B cell (primary cell): ENCODE results near the gene TSPO2. TPM values are rescaled to one million over a fixed set of nuclear protein-coding genes. Genes with fewer than 3 reads are reported as not detected.

Experiments used
- ATAC-seq: fragments of 200-7000 bp; cut with Tn5 transposase; one replicate; pipeline ENCODE4 v1.10.0; 2021; ENCODE audit warnings: low read depth, mild to moderate bottlenecking, moderate number of reproducible peaks, moderate library complexity
- CTCF ChIA-PET: fragments of 350-600 bp; sonication (Branson Sonifier 250); formaldehyde crosslinking; loops from one replicate; lab custom pipeline; 2021; ENCODE audit warnings: antibody characterized with exemption, inconsistent platforms; lab: Charles Lee
- POLR2A ChIA-PET: fragments of 350-600 bp; sonication (Branson Sonifier 250); formaldehyde crosslinking; loops from one replicate; lab custom pipeline; 2021; ENCODE audit warnings: antibody characterized with exemption; lab: Charles Lee
- DNase-seq: peaks from one replicate; pipeline ENCODE4 v3.0.0; 2013
- H2AFZ ChIP-seq: 2 replicates; pipeline ENCODE4 v1.6.1; 2012; ENCODE audit warnings: mild to moderate bottlenecking, low read depth, low read length; ENCODE audit not compliant: insufficient read depth, poor library complexity, severe bottlenecking
- H3K27ac ChIP-seq, 2 donors: 1 replicate in 1 of 2; 2 replicates in 1 of 2; pipeline ENCODE4 v1.5.1; 2012 to 2013; ENCODE audit warnings: low read length in 2 of 2, mild to moderate bottlenecking in 2 of 2, moderate library complexity in 1 of 2
- H3K27me3 ChIP-seq, 4 experiments: fragments of 200-600 bp in 1 of 4; sonication (generic) in 1 of 4; replicated peaks in 1 of 4; 1 replicate in 2 of 4; 2 replicates in 2 of 4; pipeline versions ENCODE4 v1.6.1 to v1.7.0; 2013 to 2016; ENCODE audit warnings: low read length in 3 of 4, mild to moderate bottlenecking in 2 of 4, mixed read lengths in 1 of 4, moderate library complexity in 1 of 4; ENCODE audit not compliant: insufficient read depth in 4 of 4, control insufficient read depth in 3 of 4; ENCODE audit errors: control extremely low read depth in 1 of 4
- H3K36me3 ChIP-seq, 2 experiments: replicated peaks in 1 of 2; 1 replicate in 1 of 2; 2 replicates in 1 of 2; pipeline versions ENCODE4 v1.6.1 to v1.7.1; 2013; ENCODE audit warnings: low read length in 1 of 2; ENCODE audit not compliant: insufficient read depth in 2 of 2, control insufficient read depth in 1 of 2; ENCODE audit errors: control extremely low read depth in 1 of 2, extremely low read depth in 1 of 2
- H3K4me1 ChIP-seq, 2 donors: fragments of 200-600 bp in 1 of 2; sonication (generic) in 1 of 2; 1 replicate in 1 of 2; 2 replicates in 1 of 2; pipeline versions ENCODE4 v1.5.1 to v1.6.1; 2013 to 2017; ENCODE audit warnings: low read length in 2 of 2; ENCODE audit not compliant: control insufficient read depth in 2 of 2, insufficient read depth in 2 of 2
- H3K4me2 ChIP-seq: replicated peaks from 2 replicates; pipeline ENCODE3; 2012; ENCODE audit warnings: mild to moderate bottlenecking, low read depth, low read length; ENCODE audit not compliant: poor library complexity, severe bottlenecking
- H3K4me3 ChIP-seq, 5 experiments: fragments of 200-600 bp in 1 of 5; sonication (generic) in 1 of 5; 1 replicate in 3 of 5; 2 replicates in 2 of 5; pipeline versions ENCODE4 v1.5.1 to v1.7.0; 2011 to 2016; ENCODE audit warnings: low read length in 4 of 5, mild to moderate bottlenecking in 4 of 5, low read depth in 2 of 5, control low read depth in 1 of 5, moderate library complexity in 1 of 5; ENCODE audit not compliant: insufficient read depth in 1 of 5; ENCODE audit errors: control extremely low read depth in 1 of 5, extremely low read depth in 1 of 5
- H3K79me2 ChIP-seq: fragments of 200-600 bp; sonication (generic); one replicate; pipeline ENCODE4 v1.6.0; 2016; ENCODE audit warnings: low read length; ENCODE audit not compliant: control insufficient read depth, insufficient read depth
- H3K9ac ChIP-seq: fragments of 200-600 bp; sonication (generic); 2 replicates; pipeline ENCODE4 v1.6.1; 2017; ENCODE audit warnings: mild to moderate bottlenecking, low read length, moderate library complexity
- H3K9me3 ChIP-seq, 3 donors: one replicate each; pipeline versions ENCODE4 v1.6.1 to v1.7.1; 2013; ENCODE audit warnings: low read length in 2 of 3; ENCODE audit not compliant: control insufficient read depth in 2 of 3, insufficient read depth in 1 of 3; ENCODE audit errors: control extremely low read depth in 1 of 3
- H4K20me1 ChIP-seq: 2 replicates; pipeline ENCODE4 v1.6.0; 2012; ENCODE audit warnings: mild to moderate bottlenecking, low read length; ENCODE audit not compliant: insufficient read depth, control insufficient read depth, poor library complexity, severe bottlenecking
- H3K27ac Mint-ChIP-seq: one replicate; pipeline ENCODE4 v1.8.0; 2021; ENCODE audit warnings: mixed read lengths
- H3K27me3 Mint-ChIP-seq: one replicate; pipeline ENCODE4 v1.8.0; 2021; ENCODE audit warnings: mixed read lengths
- H3K4me1 Mint-ChIP-seq: one replicate; pipeline ENCODE4 v1.8.0; 2021; ENCODE audit warnings: mixed read lengths
- H3K4me3 Mint-ChIP-seq: one replicate; pipeline ENCODE4 v1.8.0; 2021; ENCODE audit warnings: mixed read lengths
- H3K9me3 Mint-ChIP-seq: one replicate; pipeline ENCODE4 v1.8.0; 2022; ENCODE audit warnings: mixed read lengths; ENCODE audit not compliant: insufficient read depth
- CTCF ChIP-seq: fragments of 200-600 bp; IDR thresholded peaks from one replicate; pipeline ENCODE4 v1.8.0; 2022; ENCODE audit warnings: antibody characterized with exemption, mild to moderate bottlenecking
- EZH2 ChIP-seq: IDR thresholded peaks from 2 replicates; pipeline ENCODE4 v1.6.1; 2012; ENCODE audit warnings: borderline replicate concordance, low read depth, mild to moderate bottlenecking, moderate library complexity, low read length; ENCODE audit not compliant: insufficient read depth, poor library complexity, severe bottlenecking
- WGBS: methylation state at CpG from one replicate; pipeline ENCODE4 v1.1.5; 2013; ENCODE audit warnings: missing lambda C conversion rate; ENCODE audit not compliant: insufficient coverage; 5-methylcytosine and 5-hydroxymethylcytosine counted together
- intact Hi-C: fragments of 100-400 bp; cut with micrococcal nuclease; formaldehyde crosslinking; loops from one replicate; pipeline ENCODE4 v1.10.0; 2022
- polyA plus RNA-seq: library from polyadenylated mRNA; depleted of rRNA; stranded (reverse); fragments of >200 nt; gene quantifications from 2 replicates; pipeline ENCODE4 v1.2.3, GENCODE V29; 2012
- total RNA-seq, 2 donors: library from RNA; stranded (reverse); fragments of 120-200 nt in 1 of 2; gene quantifications; 1 replicate in 1 of 2; 2 replicates in 1 of 2; pipeline versions ENCODE4 v1.2.3 to v1.2.4, GENCODE V29; 2013 to 2022

TSPO2 gene
- total and polyA plus RNA-seq, 2 donors (not counting 1 experiment from before 2014, with no cell fraction given): not detected

GRCh38 chr6:41092421-41093140 is 50.3 kb downstream of the TSPO2 start:
- H3K79me2 ChIP-seq: no peaks in the 10 kb centered on the region
- H3K27ac ChIP-seq: no peak overlapping the region
- no peaks in the 10 kb centered on the region for H4K20me1 ChIP-seq
- no peak overlapping the region for H3K9ac ChIP-seq
- WGBS: no CpG with 5 or more reads among the region's 4 CpGs
- H2AFZ ChIP-seq: no peak overlapping the region
- ChIA-PET CTCF (interaction anchor here (0.6 to 2.7 kb wide), 12 partner anchors 10 to 589 kb away, joined by 3 to 16 read pairs (median 4); no protein-coding TSS in a partner anchor), POLR2A (no interaction called here)
- H3K36me3 ChIP-seq: peaks cover 10 to 91% of the 10 kb centered on the region in 2 experiments
- H3K9me3 ChIP-seq: no peaks in the 10 kb centered on the region
- H3K4me2 ChIP-seq: no peak overlapping the region
- ATAC-seq (no peak), DNase-seq (peak; percentile 27)
- no peak overlapping the region for H3K4me3 ChIP-seq
- H3K4me1 ChIP-seq: no peaks in the 10 kb centered on the region
- Mint-ChIP-seq H3K4me3 (no peak overlapping the region), H3K4me1 (no peaks in the 10 kb centered on the region), H3K27me3 (no peaks in the 10 kb centered on the region), H3K27ac (no peak overlapping the region), H3K9me3 (no peaks in the 10 kb centered on the region)
- intact Hi-C loops: loop anchor here (1.0 kb wide), 1 partner anchor 226 kb away; no protein-coding TSS in a partner anchor
- TF ChIP-seq EZH2 (no peak), CTCF (peak; percentile 55)
- H3K27me3 ChIP-seq: no peaks in the 10 kb centered on the region

- Mint-ChIP-seq H3K27ac (no peak overlapping the region), H3K9me3 (no peaks in the 10 kb centered on the region), H3K4me3 (no peak overlapping the region), H3K27me3 (no peaks in the 10 kb centered on the region), H3K4me1 (no peaks in the 10 kb centered on the region)
- DNase-seq (no peak), ATAC-seq (no peak)
- POLR2A ChIA-PET: no interaction called here
- Histone ChIP-seq H3K9ac (no peak overlapping the region), H3K27me3 (no peaks in the 10 kb centered on the region), H3K27ac (no peak overlapping the region), H3K4me3 (no peak overlapping the region), H3K9me3 (no peaks in the 10 kb centered on the region), H3K4me1 (no peaks in the 10 kb centered on the region), H3K79me2 (no peaks in the 10 kb centered on the region), H3K4me2 (no peak overlapping the region), H4K20me1 (no peaks in the 10 kb centered on the region), H3K36me3 (peaks cover 11 to 93% of the 10 kb centered on the region in 2 experiments), H2AFZ (no peak overlapping the region)
- CTCF ChIA-PET: interaction anchor here (1.6 to 2.7 kb wide), 3 partner anchors 210 to 226 kb away, joined by 5 to 16 read pairs (median 12); no protein-coding TSS in a partner anchor
- 100% methylated on average over 1 of the region's 6 CpGs for WGBS
- intact Hi-C loops: no loop called here
- TF ChIP-seq CTCF (no peak), EZH2 (no peak)
These were observed 51.5 kb downstream of the TSPO2 start for GRCh38 chr6:41093729-41094128.
